Measurements from ENCODE around the gene ABRAXAS1. TPM values are rescaled to one million over a fixed set of nuclear protein-coding genes. Genes with fewer than 3 reads are reported as not detected.
A peak's percentile ranks its signal among the peaks of the same experiment; 100 is the strongest.

ABRAXAS1 gene
- total and polyA plus RNA-seq, 2 of the 13 experiments (the other 11 are each of a cell fraction or from before 2014, with no cell fraction given): 14.1 to 14.7 TPM

GRCh38 chr4:83484500-83485461 lies at the start of gene ABRAXAS1 (continued):
- TF ChIP-seq, protein P1, sequence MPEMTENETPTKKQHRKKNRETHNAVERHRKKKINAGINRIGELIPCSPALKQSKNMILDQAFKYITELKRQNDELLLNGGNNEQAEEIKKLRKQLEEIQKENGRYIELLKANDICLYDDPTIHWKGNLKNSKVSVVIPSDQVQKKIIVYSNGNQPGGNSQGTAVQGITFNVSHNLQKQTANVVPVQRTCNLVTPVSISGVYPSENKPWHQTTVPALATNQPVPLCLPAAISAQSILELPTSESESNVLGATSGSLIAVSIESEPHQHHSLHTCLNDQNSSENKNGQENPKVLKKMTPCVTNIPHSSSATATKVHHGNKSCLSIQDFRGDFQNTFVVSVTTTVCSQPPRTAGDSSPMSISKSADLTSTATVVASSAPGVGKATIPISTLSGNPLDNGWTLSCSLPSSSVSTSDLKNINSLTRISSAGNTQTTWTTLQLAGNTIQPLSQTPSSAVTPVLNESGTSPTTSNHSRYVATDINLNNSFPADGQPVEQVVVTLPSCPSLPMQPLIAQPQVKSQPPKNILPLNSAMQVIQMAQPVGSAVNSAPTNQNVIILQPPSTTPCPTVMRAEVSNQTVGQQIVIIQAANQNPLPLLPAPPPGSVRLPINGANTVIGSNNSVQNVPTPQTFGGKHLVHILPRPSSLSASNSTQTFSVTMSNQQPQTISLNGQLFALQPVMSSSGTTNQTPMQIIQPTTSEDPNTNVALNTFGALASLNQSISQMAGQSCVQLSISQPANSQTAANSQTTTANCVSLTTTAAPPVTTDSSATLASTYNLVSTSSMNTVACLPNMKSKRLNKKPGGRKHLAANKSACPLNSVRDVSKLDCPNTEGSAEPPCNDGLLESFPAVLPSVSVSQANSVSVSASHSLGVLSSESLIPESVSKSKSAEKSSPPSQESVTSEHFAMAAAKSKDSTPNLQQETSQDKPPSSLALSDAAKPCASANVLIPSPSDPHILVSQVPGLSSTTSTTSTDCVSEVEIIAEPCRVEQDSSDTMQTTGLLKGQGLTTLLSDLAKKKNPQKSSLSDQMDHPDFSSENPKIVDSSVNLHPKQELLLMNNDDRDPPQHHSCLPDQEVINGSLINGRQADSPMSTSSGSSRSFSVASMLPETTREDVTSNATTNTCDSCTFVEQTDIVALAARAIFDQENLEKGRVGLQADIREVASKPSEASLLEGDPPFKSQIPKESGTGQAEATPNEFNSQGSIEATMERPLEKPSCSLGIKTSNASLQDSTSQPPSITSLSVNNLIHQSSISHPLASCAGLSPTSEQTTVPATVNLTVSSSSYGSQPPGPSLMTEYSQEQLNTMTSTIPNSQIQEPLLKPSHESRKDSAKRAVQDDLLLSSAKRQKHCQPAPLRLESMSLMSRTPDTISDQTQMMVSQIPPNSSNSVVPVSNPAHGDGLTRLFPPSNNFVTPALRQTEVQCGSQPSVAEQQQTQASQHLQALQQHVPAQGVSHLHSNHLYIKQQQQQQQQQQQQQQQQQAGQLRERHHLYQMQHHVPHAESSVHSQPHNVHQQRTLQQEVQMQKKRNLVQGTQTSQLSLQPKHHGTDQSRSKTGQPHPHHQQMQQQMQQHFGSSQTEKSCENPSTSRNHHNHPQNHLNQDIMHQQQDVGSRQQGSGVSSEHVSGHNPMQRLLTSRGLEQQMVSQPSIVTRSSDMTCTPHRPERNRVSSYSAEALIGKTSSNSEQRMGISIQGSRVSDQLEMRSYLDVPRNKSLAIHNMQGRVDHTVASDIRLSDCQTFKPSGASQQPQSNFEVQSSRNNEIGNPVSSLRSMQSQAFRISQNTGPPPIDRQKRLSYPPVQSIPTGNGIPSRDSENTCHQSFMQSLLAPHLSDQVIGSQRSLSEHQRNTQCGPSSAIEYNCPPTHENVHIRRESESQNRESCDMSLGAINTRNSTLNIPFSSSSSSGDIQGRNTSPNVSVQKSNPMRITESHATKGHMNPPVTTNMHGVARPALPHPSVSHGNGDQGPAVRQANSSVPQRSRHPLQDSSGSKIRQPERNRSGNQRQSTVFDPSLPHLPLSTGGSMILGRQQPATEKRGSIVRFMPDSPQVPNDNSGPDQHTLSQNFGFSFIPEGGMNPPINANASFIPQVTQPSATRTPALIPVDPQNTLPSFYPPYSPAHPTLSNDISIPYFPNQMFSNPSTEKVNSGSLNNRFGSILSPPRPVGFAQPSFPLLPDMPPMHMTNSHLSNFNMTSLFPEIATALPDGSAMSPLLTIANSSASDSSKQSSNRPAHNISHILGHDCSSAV (CRISPR knock-in tag; IDR thresholded peaks at IDR 0.05; ENCODE audit: borderline replicate concordance): no peak
- TF ChIP-seq SOX13 (IDR thresholded peaks at IDR 0.05) (peak; percentile 48; the same call in 1 of the 2 replicates), SOX13 (CRISPR knock-in tag; conservative IDR thresholded peaks at IDR 0.05 in 1 of 2, IDR thresholded peaks at IDR 0.05 in 1 of 2) (no peak; a peak in 2 of 4 replicates), AHR (CRISPR knock-in tag; IDR thresholded peaks at IDR 0.05) (no peak), ZNF570 (CRISPR knock-in tag; IDR thresholded peaks at IDR 0.05; ENCODE audit: borderline replicate concordance) (no peak), SP2 (CRISPR knock-in tag; IDR thresholded peaks at IDR 0.05) (peak; percentile 27; the same call in 1 of the 2 replicates), REL (CRISPR knock-in tag; conservative IDR thresholded peaks at IDR 0.05) (0 out of 2 replicates have a peak, but pooled peaks have one; percentile 40), ARHGAP35 (CRISPR knock-in tag; IDR thresholded peaks at IDR 0.05; ENCODE audit: borderline replicate concordance) (peak; percentile 86; the same call in 1 of the 2 replicates), ZNF792 (CRISPR knock-in tag; IDR thresholded peaks at IDR 0.05) (peak; percentile 65), ZNF503 (CRISPR knock-in tag; IDR thresholded peaks at IDR 0.05) (0 out of 2 replicates have a peak, but pooled peaks have one; percentile 19), ZNF326 (CRISPR knock-in tag; IDR thresholded peaks at IDR 0.05; ENCODE audit: borderline replicate concordance) (no peak), ETV6 (CRISPR knock-in tag; conservative IDR thresholded peaks at IDR 0.05) (no peak; the same call in 1 of the 2 replicates), RFX5 (IDR thresholded peaks at IDR 0.05; ENCODE audit: low read depth, low read length) (peak; percentile 52; the same call in 1 of the 2 replicates), KDM3A (CRISPR knock-in tag; IDR thresholded peaks at IDR 0.05; ENCODE audit: low read depth) (no peak; the same call in 1 of the 2 replicates), RXRB (CRISPR knock-in tag; IDR thresholded peaks at IDR 0.05; ENCODE audit: borderline replicate concordance) (peak; percentile 47; the same call in 1 of the 2 replicates)
- TF ChIP-seq, protein P2, sequence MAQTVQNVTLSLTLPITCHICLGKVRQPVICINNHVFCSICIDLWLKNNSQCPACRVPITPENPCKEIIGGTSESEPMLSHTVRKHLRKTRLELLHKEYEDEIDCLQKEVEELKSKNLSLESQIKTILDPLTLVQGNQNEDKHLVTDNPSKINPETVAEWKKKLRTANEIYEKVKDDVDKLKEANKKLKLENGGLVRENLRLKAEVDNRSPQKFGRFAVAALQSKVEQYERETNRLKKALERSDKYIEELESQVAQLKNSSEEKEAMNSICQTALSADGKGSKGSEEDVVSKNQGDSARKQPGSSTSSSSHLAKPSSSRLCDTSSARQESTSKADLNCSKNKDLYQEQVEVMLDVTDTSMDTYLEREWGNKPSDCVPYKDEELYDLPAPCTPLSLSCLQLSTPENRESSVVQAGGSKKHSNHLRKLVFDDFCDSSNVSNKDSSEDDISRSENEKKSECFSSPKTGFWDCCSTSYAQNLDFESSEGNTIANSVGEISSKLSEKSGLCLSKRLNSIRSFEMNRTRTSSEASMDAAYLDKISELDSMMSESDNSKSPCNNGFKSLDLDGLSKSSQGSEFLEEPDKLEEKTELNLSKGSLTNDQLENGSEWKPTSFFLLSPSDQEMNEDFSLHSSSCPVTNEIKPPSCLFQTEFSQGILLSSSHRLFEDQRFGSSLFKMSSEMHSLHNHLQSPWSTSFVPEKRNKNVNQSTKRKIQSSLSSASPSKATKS (CRISPR knock-in tag; IDR thresholded peaks at IDR 0.05): 0 out of 2 replicates have a peak, but pooled peaks have one; percentile 33

Data from HepG2 (cell line).